Suprapubic skin (tissue), 4 donors: ENCODE measurements around the gene ZMYND19. TPM values are rescaled to one million over a fixed set of nuclear protein-coding genes. Genes with fewer than 3 reads are reported as not detected.
"Not testable (repeated sequence)": the region's sequence is repeated elsewhere in the genome, so short reads cannot be mapped to it uniquely, and the experiment has no call there.

ENCODE experiments used
- DNase-seq, 2 donors: peaks; one replicate each; pipeline ENCODE4 v3.0.0-alpha.2; 2019; ENCODE audit warnings: low spot score in 2 of 2
- H3K27ac ChIP-seq: fragments of 200-600 bp; sonication (generic); one replicate; pipeline ENCODE4 v1.5.1; 2019
- H3K27me3 ChIP-seq: fragments of 200-600 bp; sonication (generic); one replicate; pipeline ENCODE4 v1.5.1; 2019
- H3K36me3 ChIP-seq: fragments of 200-600 bp; sonication (generic); one replicate; pipeline ENCODE4 v1.5.1; 2019
- H3K4me1 ChIP-seq: fragments of 200-600 bp; sonication (generic); one replicate; pipeline ENCODE4 v1.5.1; 2019
- H3K4me3 ChIP-seq: fragments of 200-600 bp; sonication (generic); one replicate; pipeline ENCODE4 v1.5.1; 2019; ENCODE audit warnings: mild to moderate bottlenecking
- H3K9me3 ChIP-seq: fragments of 200-600 bp; sonication (generic); one replicate; pipeline ENCODE4 v1.5.1; 2019
- EP300 ChIP-seq: sonication (generic); formaldehyde crosslinking; IDR thresholded peaks from one replicate; pipeline ENCODE4 v1.6.1; 2017; ENCODE audit warnings: antibody characterized with exemption
- POLR2A ChIP-seq, 2 donors: fragments of 450-650 bp; IDR thresholded peaks; one replicate each; pipeline ENCODE4 v1.6.1; 2017; ENCODE audit warnings: antibody characterized with exemption in 2 of 2, mild to moderate bottlenecking in 2 of 2, moderate library complexity in 2 of 2
- POLR2AphosphoS5 ChIP-seq, 3 donors: sonication (generic); formaldehyde crosslinking; IDR thresholded peaks; one replicate each; pipeline ENCODE4 v1.6.1; 2017; ENCODE audit warnings: antibody characterized with exemption in 3 of 3
- WGBS: methylation state at CpG from one replicate; pipeline ENCODE4 v1.1.5; 2018; 5-methylcytosine and 5-hydroxymethylcytosine counted together
- total RNA-seq, 4 donors: library from RNA; depleted of rRNA; stranded (reverse); fragments of >200 nt; gene quantifications; one replicate each; pipeline ENCODE4 v1.1.0, GENCODE V29; 2016
- TF ChIP-seq, protein P1 (sequence below), 2 donors: fragments of 200-600 bp in 1 of 2; fragments of 450-650 bp in 1 of 2; sonication (generic) in 1 of 2; IDR thresholded peaks; one replicate each; pipeline ENCODE4 v1.5.1; 2016 to 2019; ENCODE audit warnings: antibody characterized with exemption in 2 of 2, mild to moderate bottlenecking in 1 of 2, moderate library complexity in 1 of 2

Gene ZMYND19
- total RNA-seq, 4 donors from 2014 or later, result 19.2 to 39.4 (median 28.3) TPM

DNA sequence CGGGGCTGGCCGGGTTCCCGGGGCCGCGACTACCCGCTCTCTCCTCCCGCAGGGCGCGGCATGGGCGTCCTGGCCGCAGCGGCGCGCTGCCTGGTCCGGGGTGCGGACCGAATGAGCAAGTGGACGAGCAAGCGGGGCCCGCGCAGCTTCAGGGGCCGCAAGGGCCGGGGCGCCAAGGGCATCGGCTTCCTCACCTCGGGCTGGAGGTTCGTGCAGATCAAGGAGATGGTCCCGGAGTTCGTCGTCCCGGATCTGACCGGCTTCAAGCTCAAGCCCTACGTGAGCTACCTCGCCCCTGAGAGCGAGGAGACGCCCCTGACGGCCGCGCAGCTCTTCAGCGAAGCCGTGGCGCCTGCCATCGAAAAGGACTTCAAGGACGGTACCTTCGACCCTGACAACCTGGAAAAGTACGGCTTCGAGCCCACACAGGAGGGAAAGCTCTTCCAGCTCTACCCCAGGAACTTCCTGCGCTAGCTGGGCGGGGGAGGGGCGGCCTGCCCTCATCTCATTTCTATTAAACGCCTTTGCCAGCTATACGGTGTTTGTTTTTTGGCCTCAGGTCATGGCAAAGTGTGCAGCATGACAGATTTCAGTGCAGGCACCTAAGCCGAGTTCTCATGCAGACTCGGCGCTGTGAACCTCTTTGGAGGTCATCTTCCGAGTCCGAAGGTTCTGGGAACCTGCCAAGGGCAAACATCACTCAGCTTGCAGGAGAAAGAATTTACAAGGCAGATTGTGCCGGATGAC is 38.1 kb downstream of the ZMYND19 start:
- WGBS, result 22% methylated on average over 23 of the region's 58 CpGs
- DNase-seq, result peak in 1 of 2 donors; percentile 75
- Histone ChIP-seq H3K4me3 (peak overlapping the region; percentile 95), H3K36me3 (peaks cover 20% of the 10 kb centered on the region), H3K4me1 (peaks cover 41% of the 10 kb centered on the region), H3K9me3 (no peaks in the 10 kb centered on the region), H3K27me3 (no peaks in the 10 kb centered on the region), H3K27ac (peak overlapping the region; percentile 90)
- TF ChIP-seq POLR2A (IDR thresholded peaks at IDR 0.05), result no peak

DNA sequence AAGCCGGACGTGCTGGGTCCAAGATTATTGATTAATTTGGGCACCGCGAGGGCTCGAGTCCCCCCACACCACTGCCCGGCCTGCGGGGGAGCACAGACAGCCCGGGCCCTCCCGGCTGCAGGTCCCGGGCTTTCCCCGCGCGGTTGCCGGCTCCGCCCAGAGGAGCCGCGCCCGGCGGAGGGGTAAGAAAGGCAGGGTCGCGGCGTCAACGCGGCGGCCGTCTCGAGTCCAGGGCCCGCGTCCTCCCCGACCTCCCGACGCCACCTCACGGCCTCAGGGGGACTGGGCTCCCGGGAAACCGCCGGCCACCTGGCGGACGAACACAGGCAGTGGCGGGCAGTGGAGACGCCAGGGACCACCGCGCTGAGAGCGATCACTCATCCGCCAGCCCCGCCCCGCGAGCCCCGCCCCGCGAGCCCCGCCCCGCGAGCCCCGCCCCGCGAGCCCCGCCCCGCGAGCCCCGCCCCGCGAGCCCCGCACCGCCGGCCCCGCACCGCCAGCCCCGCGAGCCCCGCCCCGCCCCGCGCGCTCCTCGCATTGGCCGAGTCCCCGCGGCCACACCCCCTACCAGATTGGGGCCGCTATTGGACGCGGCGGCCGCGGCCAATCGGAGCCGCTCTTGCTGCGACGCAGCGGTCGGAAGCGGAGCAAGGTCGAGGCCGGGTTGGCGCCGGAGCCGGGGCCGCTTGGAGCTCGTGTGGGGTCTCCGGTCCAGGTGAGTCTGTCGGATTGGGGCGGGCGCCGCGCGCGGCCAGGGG is 38.9 kb downstream of the ZMYND19 start, which contains the start of gene MRPL41:
Gene MRPL41, plus strand, starts transcription at position 616 of the 758 bp plus-strand sequence. CDS start 203 bp downstream, outside the sequence.
- Histone ChIP-seq H3K9me3 (no peaks in the 10 kb centered on the region), H3K36me3 (peaks cover 16% of the 10 kb centered on the region), H3K4me3 (peak within 1 kb of the TSS; percentile 95), H3K4me1 (peaks cover 48% of the 10 kb centered on the region), H3K27me3 (no peaks in the 10 kb centered on the region), H3K27ac (peak within 1 kb of the TSS; percentile 92)
- DNase-seq, result peak; percentile 90 to 91
- WGBS, result 0% methylated on average over 2 of the region's 106 CpGs
- TF ChIP-seq EP300 (no peak), POLR2A (IDR thresholded peaks at IDR 0.05) (peak in 1 of 2 donors; percentile 26)
- TF ChIP-seq, protein P1, sequence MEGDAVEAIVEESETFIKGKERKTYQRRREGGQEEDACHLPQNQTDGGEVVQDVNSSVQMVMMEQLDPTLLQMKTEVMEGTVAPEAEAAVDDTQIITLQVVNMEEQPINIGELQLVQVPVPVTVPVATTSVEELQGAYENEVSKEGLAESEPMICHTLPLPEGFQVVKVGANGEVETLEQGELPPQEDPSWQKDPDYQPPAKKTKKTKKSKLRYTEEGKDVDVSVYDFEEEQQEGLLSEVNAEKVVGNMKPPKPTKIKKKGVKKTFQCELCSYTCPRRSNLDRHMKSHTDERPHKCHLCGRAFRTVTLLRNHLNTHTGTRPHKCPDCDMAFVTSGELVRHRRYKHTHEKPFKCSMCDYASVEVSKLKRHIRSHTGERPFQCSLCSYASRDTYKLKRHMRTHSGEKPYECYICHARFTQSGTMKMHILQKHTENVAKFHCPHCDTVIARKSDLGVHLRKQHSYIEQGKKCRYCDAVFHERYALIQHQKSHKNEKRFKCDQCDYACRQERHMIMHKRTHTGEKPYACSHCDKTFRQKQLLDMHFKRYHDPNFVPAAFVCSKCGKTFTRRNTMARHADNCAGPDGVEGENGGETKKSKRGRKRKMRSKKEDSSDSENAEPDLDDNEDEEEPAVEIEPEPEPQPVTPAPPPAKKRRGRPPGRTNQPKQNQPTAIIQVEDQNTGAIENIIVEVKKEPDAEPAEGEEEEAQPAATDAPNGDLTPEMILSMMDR (IDR thresholded peaks at IDR 0.05), result peak; percentile 32 to 55

DNA sequence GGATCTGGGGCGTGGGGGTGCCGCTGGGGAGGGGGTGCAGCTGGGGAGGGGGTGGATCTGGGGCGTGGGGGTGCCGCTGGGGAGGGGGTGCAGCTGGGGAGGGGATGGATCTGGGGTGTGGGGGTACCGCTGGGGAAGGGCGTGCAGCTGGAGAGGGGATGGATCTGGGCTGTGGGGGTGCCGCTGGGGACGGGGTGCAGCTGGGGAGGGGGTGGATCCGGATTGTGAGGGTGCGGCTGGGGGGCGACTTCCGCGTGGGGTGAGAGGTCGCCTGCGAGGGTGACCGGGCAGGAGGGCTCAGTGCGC is 39.4 kb downstream of the ZMYND19 start:
- peaks cover 11% of the 10 kb centered on the region for H3K36me3 ChIP-seq
- DNase-seq, H3K27me3 ChIP-seq, H3K9me3 ChIP-seq: not testable (repeated sequence)
- H3K4me1 ChIP-seq, result peaks cover 48% of the 10 kb centered on the region
- WGBS, result 0% methylated on average over 11 of the region's 17 CpGs
- peak overlapping the region; percentile 95 for H3K4me3 ChIP-seq
- H3K27ac ChIP-seq, result peak overlapping the region; percentile 92

DNA sequence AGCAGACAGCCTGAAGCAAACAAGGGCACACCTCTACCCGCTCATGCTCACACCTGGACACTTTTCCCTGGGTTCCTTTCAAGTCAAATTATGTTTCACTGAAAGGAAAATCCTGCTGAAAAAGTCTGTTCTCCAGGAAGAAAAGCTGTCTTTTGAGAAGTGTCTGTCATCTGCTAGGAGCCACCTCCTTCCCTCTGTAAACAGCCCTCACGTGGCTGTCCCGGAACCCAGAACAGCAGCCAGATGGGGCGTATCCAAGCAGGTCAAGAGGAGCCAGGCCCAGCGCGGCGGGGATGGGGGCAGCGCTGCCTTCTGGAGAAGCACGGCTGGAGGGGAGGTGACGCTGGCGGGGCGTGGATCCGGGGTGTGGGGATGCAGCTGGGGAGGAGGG is 40.1 kb downstream of the ZMYND19 start, which contains the start of gene PNPLA7:
Gene PNPLA7, minus strand, starts transcription at position 172 of the 391 bp plus-strand sequence. CDS start 205 bp downstream, outside the sequence.
- peak; percentile 95 to 96 for DNase-seq
- no peak for TF ChIP-seq POLR2A (IDR thresholded peaks at IDR 0.05)
- TF ChIP-seq EP300, result no peak
- no peak for TF ChIP-seq POLR2AphosphoS5 (IDR thresholded peaks at IDR 0.05)
- TF ChIP-seq, protein P1 (IDR thresholded peaks at IDR 0.05), result no peak
- H3K4me3 ChIP-seq, result peak within 1 kb of the TSS; percentile 95
- H3K9me3 ChIP-seq, result no peaks in the 10 kb centered on the region
- WGBS, result 8% methylated on average over 6 of the region's 13 CpGs
- peak within 1 kb of the TSS; percentile 92 for H3K27ac ChIP-seq
- H3K36me3 ChIP-seq, result peaks cover 4% of the 10 kb centered on the region
- peaks cover 48% of the 10 kb centered on the region for H3K4me1 ChIP-seq
- no peaks in the 10 kb centered on the region for H3K27me3 ChIP-seq

DNA sequence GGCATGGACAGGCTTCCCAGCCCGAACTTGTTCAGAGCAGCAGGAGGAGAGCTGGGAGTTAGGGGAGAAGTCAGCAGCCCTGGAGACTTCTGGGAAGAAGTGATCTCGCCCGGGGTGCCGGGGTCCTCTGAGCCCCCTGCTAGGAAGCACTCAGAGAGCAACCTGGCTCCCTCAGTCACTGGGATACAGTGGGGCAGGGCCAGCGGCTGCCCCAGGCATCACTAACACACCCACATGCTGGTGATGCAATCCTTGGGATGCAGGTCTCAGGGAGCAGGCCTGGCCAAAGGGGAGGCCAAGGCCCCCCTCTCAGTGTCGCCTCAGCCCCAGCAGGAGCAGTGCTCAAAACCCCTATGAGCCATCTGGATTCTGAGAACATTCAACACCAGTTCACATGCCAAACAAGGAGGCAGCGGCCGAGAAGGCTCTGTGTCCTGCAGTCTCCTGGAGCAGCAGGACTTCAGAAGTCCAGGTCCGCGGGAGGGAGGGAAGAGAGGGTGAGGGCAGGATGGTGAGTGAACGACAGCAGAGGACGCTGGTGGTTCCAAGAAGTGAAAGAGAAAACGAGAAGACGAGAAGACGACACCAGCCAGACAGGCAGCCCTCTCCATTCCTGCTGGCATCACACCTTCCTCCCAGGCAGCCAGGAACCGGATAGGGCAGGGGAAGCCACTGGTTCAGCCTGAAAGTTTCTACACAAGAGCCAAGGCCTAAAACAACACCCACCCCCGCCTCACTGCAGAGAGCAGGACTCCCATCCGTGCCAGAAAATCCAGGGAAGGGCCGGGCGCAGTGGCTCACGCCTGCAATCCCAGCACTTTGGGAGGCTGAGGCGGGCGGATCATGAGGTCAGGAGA is 42.4 kb downstream of the ZMYND19 start:
- DNase-seq, result peak in 1 of 2 donors; percentile 85
- Histone ChIP-seq H3K4me3 (peak overlapping the region; percentile 95), H3K4me1 (peaks cover 47% of the 10 kb centered on the region), H3K9me3 (no peaks in the 10 kb centered on the region), H3K27ac (peak overlapping the region; percentile 92), H3K27me3 (no peaks in the 10 kb centered on the region), H3K36me3 (peaks cover 5% of the 10 kb centered on the region)
- WGBS, result 62% methylated on average over 17 of the region's 23 CpGs
- TF ChIP-seq POLR2A (IDR thresholded peaks at IDR 0.05) (no peak), POLR2AphosphoS5 (IDR thresholded peaks at IDR 0.05) (no peak), EP300 (no peak)
- TF ChIP-seq, protein P1 (IDR thresholded peaks at IDR 0.05), result no peak
